ES-I3 (cell line): Measurements from ENCODE around the gene ASB12.
"Not testable (repeated sequence)": the region's sequence is repeated elsewhere in the genome, so short reads cannot be mapped to it uniquely, and the experiment has no call there.

Experiments
- H3K36me3 ChIP-seq: 2 replicates; pipeline ENCODE4 v1.6.1; 2013; ENCODE audit warnings: mild to moderate bottlenecking, low read length, control low read depth, moderate library complexity; ENCODE audit not compliant: insufficient read depth
- H3K4me1 ChIP-seq: 2 replicates; pipeline ENCODE4 v1.6.1; 2013; ENCODE audit warnings: mild to moderate bottlenecking, control low read depth, low read length; ENCODE audit not compliant: insufficient read depth
- H3K9ac ChIP-seq: 2 replicates; pipeline ENCODE4 v1.6.1; 2013; ENCODE audit warnings: low read depth, mild to moderate bottlenecking, low read length, moderate library complexity
- H3K9me3 ChIP-seq: 2 replicates; pipeline ENCODE4 v1.6.1; 2013; ENCODE audit warnings: mild to moderate bottlenecking, low read length, moderate library complexity; ENCODE audit not compliant: control insufficient read depth, insufficient read depth

ASB12 gene

GRCh38 chrX:64230123-64230970, at the start of gene ASB12:
Gene ASB12 (minus strand): TSS chrX:64230607. CDS start chrX:64225650, 4,957 bp downstream.
- Histone ChIP-seq H3K9ac (no peak within 1 kb of the TSS), H3K36me3 (no peaks in the 10 kb centered on the region), H3K4me1 (peaks cover 5% of the 10 kb centered on the region; the same call in 1 of the 2 replicates), H3K9me3 (no peaks in the 10 kb centered on the region)

GRCh38 chrX:64265265-64265664, 34.9 kb upstream of the ASB12 start:
- H3K9me3 ChIP-seq = no peaks in the 10 kb centered on the region
- H3K9ac ChIP-seq = no peak overlapping the region
- no peaks in the 10 kb centered on the region for H3K4me1 ChIP-seq
- no peaks in the 10 kb centered on the region for H3K36me3 ChIP-seq

GRCh38 chrX:64229154-64229553, 1.3 kb downstream of the ASB12 start:
- H3K9ac ChIP-seq = no peak overlapping the region
- H3K4me1 ChIP-seq = peaks cover 5% of the 10 kb centered on the region; the same call in 1 of the 2 replicates
- no peaks in the 10 kb centered on the region for H3K36me3 ChIP-seq
- no peaks in the 10 kb centered on the region for H3K9me3 ChIP-seq

- no peak overlapping the region for H3K9ac ChIP-seq
- no peaks in the 10 kb centered on the region for H3K9me3 ChIP-seq
- no peaks in the 10 kb centered on the region for H3K36me3 ChIP-seq
- H3K4me1 ChIP-seq = no peaks in the 10 kb centered on the region
Measured at GRCh38 chrX:64218023-64218422, 12.4 kb downstream of the ASB12 start.

GRCh38 chrX:64213989-64214388, 16.4 kb downstream of the ASB12 start:
- H3K9me3 ChIP-seq, H3K4me1 ChIP-seq, H3K36me3 ChIP-seq, H3K9ac ChIP-seq: not testable (repeated sequence)

- Histone ChIP-seq H3K9ac (peak overlapping the region; percentile 66; the same call in 1 of the 2 replicates), H3K36me3 (no peaks in the 10 kb centered on the region), H3K4me1 (no peaks in the 10 kb centered on the region), H3K9me3 (no peaks in the 10 kb centered on the region)
Measured at GRCh38 chrX:64206556-64207162, 23.7 kb downstream of the ASB12 start.

GRCh38 chrX:64205735-64206501, 24.5 kb downstream of the ASB12 start:
- Histone ChIP-seq H3K9me3 (no peaks in the 10 kb centered on the region), H3K4me1 (no peaks in the 10 kb centered on the region), H3K36me3 (no peaks in the 10 kb centered on the region), H3K9ac (peak overlapping the region; percentile 66; the same call in 1 of the 2 replicates)

GRCh38 chrX:64205441-64205734, 25.0 kb downstream of the ASB12 start, which contains the start of gene AMER1:
Gene AMER1 (minus strand): TSS chrX:64205708. CDS start chrX:64193286, 12,422 bp downstream.
- peak within 1 kb of the TSS; percentile 66; the same call in 1 of the 2 replicates for H3K9ac ChIP-seq
- no peaks in the 10 kb centered on the region for H3K9me3 ChIP-seq
- no peaks in the 10 kb centered on the region for H3K4me1 ChIP-seq
- no peaks in the 10 kb centered on the region for H3K36me3 ChIP-seq

- peak overlapping the region; percentile 66; the same call in 1 of the 2 replicates for H3K9ac ChIP-seq
- H3K36me3 ChIP-seq = no peaks in the 10 kb centered on the region
- H3K4me1 ChIP-seq = no peaks in the 10 kb centered on the region
- H3K9me3 ChIP-seq = no peaks in the 10 kb centered on the region
Measured at GRCh38 chrX:64204701-64205440, 25.5 kb downstream of the ASB12 start.

- H3K9me3 ChIP-seq = no peaks in the 10 kb centered on the region
- H3K36me3 ChIP-seq = no peaks in the 10 kb centered on the region
- H3K9ac ChIP-seq = peak overlapping the region; percentile 47; the same call in 1 of the 2 replicates
- H3K4me1 ChIP-seq = no peaks in the 10 kb centered on the region; the same call in 1 of the 2 replicates
Measured at GRCh38 chrX:64204252-64204651, 26.2 kb downstream of the ASB12 start.

- Histone ChIP-seq H3K9ac (no peak overlapping the region), H3K4me1 (no peaks in the 10 kb centered on the region; the same call in 1 of the 2 replicates), H3K9me3 (no peaks in the 10 kb centered on the region)
Measured at GRCh38 chrX:64202808-64203325, 27.5 kb downstream of the ASB12 start.

GRCh38 chrX:64198036-64198435, 32.4 kb downstream of the ASB12 start:
- Histone ChIP-seq H3K9ac (no peak overlapping the region), H3K36me3 (no peaks in the 10 kb centered on the region), H3K9me3 (no peaks in the 10 kb centered on the region), H3K4me1 (peaks cover 14% of the 10 kb centered on the region)

More at GRCh38 chrX:64202808-64203325, 27.5 kb downstream of the ASB12 start:
- H3K36me3 ChIP-seq = no peaks in the 10 kb centered on the region

- Histone ChIP-seq H3K4me1 (peaks cover 14% of the 10 kb centered on the region), H3K9me3 (no peaks in the 10 kb centered on the region), H3K36me3 (no peaks in the 10 kb centered on the region), H3K9ac (no peak overlapping the region)
Measured at GRCh38 chrX:64196606-64197005, 33.8 kb downstream of the ASB12 start.

GRCh38 chrX:64195862-64196261, 34.5 kb downstream of the ASB12 start:
- Histone ChIP-seq H3K9ac (no peak overlapping the region), H3K4me1 (peaks cover 14% of the 10 kb centered on the region), H3K9me3 (no peaks in the 10 kb centered on the region), H3K36me3 (no peaks in the 10 kb centered on the region)
